ENCODE measurements around the gene WDR19. TPM values are rescaled to one million over a fixed set of nuclear protein-coding genes. Genes with fewer than 3 reads are reported as not detected.
"Not testable (repeated sequence)": the region's sequence is repeated elsewhere in the genome, so short reads cannot be mapped to it uniquely, and the experiment has no call there.

Gene WDR19
- total and polyA plus RNA-seq, 3 experiments from 2014 or later: 3.4 to 16.5 (median 15.7) TPM

GRCh38 chr4:39166177-39166576 is 16.2 kb upstream of the WDR19 start:
- H3K27me3 Mint-ChIP-seq: peaks cover 3 to 11% of the 10 kb centered on the region in 2 donors
- peaks cover 0 to 6% (median 0%) of the 10 kb centered on the region in 3 donors for H3K4me1 Mint-ChIP-seq
- no peaks in the 10 kb centered on the region for H3K4me1 ChIP-seq (ENCODE audit: insufficient read depth, low read length)
- H3K27ac Mint-ChIP-seq: no peak overlapping the region
- no peaks in the 10 kb centered on the region for H3K27me3 ChIP-seq (ENCODE audit: insufficient read depth, low read length, poor library complexity, severe bottlenecking)
- H3K36me3 Mint-ChIP-seq: no peaks in the 10 kb centered on the region
- no peaks in the 10 kb centered on the region for H3K9me3 ChIP-seq (ENCODE audit: low read length)
- H3K4me3 ChIP-seq (ENCODE audit: low read length): no peak overlapping the region
- no peak overlapping the region for H3K27ac ChIP-seq (ENCODE audit: low read depth, low read length)
- no peak for DNase-seq
- ChIA-PET POLR2A (no interaction called here), CTCF (no interaction called here)
- no peak overlapping the region for H3K4me3 Mint-ChIP-seq
- no peaks in the 10 kb centered on the region for H3K36me3 ChIP-seq (ENCODE audit: insufficient read depth, low read length)
- H3K9me3 Mint-ChIP-seq: peaks cover 0 to 6% (median 0%) of the 10 kb centered on the region in 5 donors

GRCh38 chr4:39166669-39167068 is 15.7 kb upstream of the WDR19 start:
- H3K36me3 Mint-ChIP-seq: no peaks in the 10 kb centered on the region
- H3K4me3 ChIP-seq (ENCODE audit: low read length): no peak overlapping the region

GRCh38 chr4:39169426-39169825 is 12.9 kb upstream of the WDR19 start:
- H3K4me1 ChIP-seq (ENCODE audit: insufficient read depth, low read length): no peaks in the 10 kb centered on the region
- peaks cover 0 to 6% (median 0%) of the 10 kb centered on the region in 3 donors for H3K4me1 Mint-ChIP-seq
- peaks cover 0 to 6% (median 0%) of the 10 kb centered on the region in 5 donors for H3K9me3 Mint-ChIP-seq
- H3K36me3 ChIP-seq (ENCODE audit: insufficient read depth, low read length): no peaks in the 10 kb centered on the region
- no peaks in the 10 kb centered on the region for H3K9me3 ChIP-seq (ENCODE audit: low read length)
- no peak overlapping the region for H3K27ac ChIP-seq (ENCODE audit: low read depth, low read length)
- POLR2A ChIA-PET: no interaction called here
- H3K4me3 ChIP-seq (ENCODE audit: low read length): no peak overlapping the region
- H3K27me3 Mint-ChIP-seq: peaks cover 3% of the 10 kb centered on the region in 2 donors
- H3K4me3 Mint-ChIP-seq: no peak overlapping the region
- H3K36me3 Mint-ChIP-seq: no peaks in the 10 kb centered on the region
- H3K27ac Mint-ChIP-seq: no peak overlapping the region
- no peak for DNase-seq
- H3K27me3 ChIP-seq (ENCODE audit: insufficient read depth, low read length, poor library complexity, severe bottlenecking): no peaks in the 10 kb centered on the region
- CTCF ChIA-PET: no interaction called here

More at GRCh38 chr4:39166669-39167068, 15.7 kb upstream of the WDR19 start:
- H3K9me3 ChIP-seq (ENCODE audit: low read length): no peaks in the 10 kb centered on the region
- H3K27ac ChIP-seq (ENCODE audit: low read depth, low read length): no peak overlapping the region
- H3K27me3 Mint-ChIP-seq: peaks cover 3 to 11% of the 10 kb centered on the region in 2 donors
- no peaks in the 10 kb centered on the region for H3K27me3 ChIP-seq (ENCODE audit: insufficient read depth, low read length, poor library complexity, severe bottlenecking)
- H3K36me3 ChIP-seq (ENCODE audit: insufficient read depth, low read length): no peaks in the 10 kb centered on the region
- H3K4me3 Mint-ChIP-seq: no peak overlapping the region
- no peak for DNase-seq
- peaks cover 0 to 6% (median 0%) of the 10 kb centered on the region in 5 donors for H3K9me3 Mint-ChIP-seq
- ChIA-PET POLR2A (no interaction called here), CTCF (no interaction called here)
- no peak overlapping the region for H3K27ac Mint-ChIP-seq
- H3K4me1 Mint-ChIP-seq: peaks cover 0 to 6% (median 0%) of the 10 kb centered on the region in 3 donors
- no peaks in the 10 kb centered on the region for H3K4me1 ChIP-seq (ENCODE audit: insufficient read depth, low read length)

- Mint-ChIP-seq H3K4me1 (peaks cover 0 to 6% (median 0%) of the 10 kb centered on the region in 3 donors), H3K27me3 (peaks cover 4 to 10% of the 10 kb centered on the region in 2 donors), H3K27ac (no peak overlapping the region), H3K36me3 (no peaks in the 10 kb centered on the region), H3K9me3 (peaks cover 0 to 6% (median 0%) of the 10 kb centered on the region in 5 donors), H3K4me3 (no peak overlapping the region)
- no peak overlapping the region for H3K27ac ChIP-seq (ENCODE audit: low read depth, low read length)
- no peak overlapping the region for H3K4me3 ChIP-seq (ENCODE audit: low read length)
- no peaks in the 10 kb centered on the region for H3K4me1 ChIP-seq (ENCODE audit: insufficient read depth, low read length)
- ChIA-PET POLR2A (no interaction called here), CTCF (no interaction called here)
- no peak for DNase-seq
- H3K36me3 ChIP-seq (ENCODE audit: insufficient read depth, low read length): no peaks in the 10 kb centered on the region
- no peaks in the 10 kb centered on the region for H3K27me3 ChIP-seq (ENCODE audit: insufficient read depth, low read length, poor library complexity, severe bottlenecking)
- no peaks in the 10 kb centered on the region for H3K9me3 ChIP-seq (ENCODE audit: low read length)
Measured at GRCh38 chr4:39170301-39170700, 12.0 kb upstream of the WDR19 start.

GRCh38 chr4:39178706-39179105 is 3.6 kb upstream of the WDR19 start:
- H3K36me3 Mint-ChIP-seq: no peaks in the 10 kb centered on the region
- peaks cover 9% of the 10 kb centered on the region in 3 donors for H3K4me1 Mint-ChIP-seq
- Histone ChIP-seq H3K36me3 (ENCODE audit: insufficient read depth, low read length) (no peaks in the 10 kb centered on the region), H3K9me3 (ENCODE audit: low read length) (no peaks in the 10 kb centered on the region), H3K4me1 (ENCODE audit: insufficient read depth, low read length) (no peaks in the 10 kb centered on the region), H3K4me3 (ENCODE audit: low read length) (no peak overlapping the region), H3K27me3 (ENCODE audit: insufficient read depth, low read length, poor library complexity, severe bottlenecking) (no peaks in the 10 kb centered on the region), H3K27ac (ENCODE audit: low read depth, low read length) (no peak overlapping the region)
- H3K4me3 Mint-ChIP-seq: no peak overlapping the region
- H3K9me3 Mint-ChIP-seq: no peaks in the 10 kb centered on the region
- H3K27ac Mint-ChIP-seq: no peak overlapping the region
- ChIA-PET POLR2A (no interaction called here), CTCF (interaction anchor here (1.3 kb wide), 1 partner anchor 108 kb away, joined by 3 read pairs; no protein-coding TSS in a partner anchor)
- DNase-seq: no peak
- peaks cover 5 to 27% of the 10 kb centered on the region in 2 donors for H3K27me3 Mint-ChIP-seq

- no peak for DNase-seq
- Histone ChIP-seq H3K27me3 (ENCODE audit: insufficient read depth, low read length, poor library complexity, severe bottlenecking) (no peaks in the 10 kb centered on the region), H3K4me3 (ENCODE audit: low read length) (no peak overlapping the region), H3K36me3 (ENCODE audit: insufficient read depth, low read length) (no peaks in the 10 kb centered on the region), H3K9me3 (ENCODE audit: low read length) (no peaks in the 10 kb centered on the region), H3K4me1 (ENCODE audit: insufficient read depth, low read length) (no peaks in the 10 kb centered on the region), H3K27ac (ENCODE audit: low read depth, low read length) (no peak overlapping the region)
- H3K4me3 Mint-ChIP-seq: no peak overlapping the region
- peaks cover 5 to 26% of the 10 kb centered on the region in 2 donors for H3K27me3 Mint-ChIP-seq
- H3K9me3 Mint-ChIP-seq: no peaks in the 10 kb centered on the region
- H3K36me3 Mint-ChIP-seq: no peaks in the 10 kb centered on the region
- H3K27ac Mint-ChIP-seq: peak overlapping the region in 2 of 8 donors; percentile 32 to 51
- CTCF ChIA-PET: interaction anchor here (1.3 kb wide), 1 partner anchor 109 kb away, joined by 3 read pairs; no protein-coding TSS in a partner anchor
- POLR2A ChIA-PET: no interaction called here
- H3K4me1 Mint-ChIP-seq: peaks cover 9 to 11% (median 9%) of the 10 kb centered on the region in 3 donors
Measured at GRCh38 chr4:39179681-39180080, 2.6 kb upstream of the WDR19 start.

GRCh38 chr4:39180629-39181028 is 1.7 kb upstream of the WDR19 start:
- H3K9me3 ChIP-seq (ENCODE audit: low read length); H3K36me3 ChIP-seq (ENCODE audit: insufficient read depth, low read length); H3K9me3 Mint-ChIP-seq; DNase-seq; H3K4me3 Mint-ChIP-seq; H3K4me3 ChIP-seq (ENCODE audit: low read length); H3K27me3 ChIP-seq (ENCODE audit: insufficient read depth, low read length, poor library complexity, severe bottlenecking); H3K27ac ChIP-seq (ENCODE audit: low read depth, low read length); H3K36me3 Mint-ChIP-seq; H3K27ac Mint-ChIP-seq; CTCF ChIA-PET; H3K4me1 ChIP-seq (ENCODE audit: insufficient read depth, low read length); POLR2A ChIA-PET: not testable (repeated sequence)
- Mint-ChIP-seq H3K27me3 (peaks cover 3 to 21% of the 10 kb centered on the region in 2 donors), H3K4me1 (peaks cover 9 to 11% (median 9%) of the 10 kb centered on the region in 3 donors)

- H3K27ac Mint-ChIP-seq: peak overlapping the region in 1 of 8 donors; percentile 43
- H3K4me1 Mint-ChIP-seq: peaks cover 9 to 11% (median 9%) of the 10 kb centered on the region in 3 donors
- Histone ChIP-seq H3K9me3 (ENCODE audit: low read length) (no peaks in the 10 kb centered on the region), H3K4me1 (ENCODE audit: insufficient read depth, low read length) (no peaks in the 10 kb centered on the region), H3K27me3 (ENCODE audit: insufficient read depth, low read length, poor library complexity, severe bottlenecking) (no peaks in the 10 kb centered on the region), H3K4me3 (ENCODE audit: low read length) (peak overlapping the region; percentile 100), H3K36me3 (ENCODE audit: insufficient read depth, low read length) (no peaks in the 10 kb centered on the region), H3K27ac (ENCODE audit: low read depth, low read length) (peak overlapping the region; percentile 40)
- H3K9me3 Mint-ChIP-seq: no peaks in the 10 kb centered on the region
- ChIA-PET CTCF (interaction anchor here (0.8 to 1.4 kb wide), 7 partner anchors 9 to 321 kb away, joined by 3 to 5 read pairs (median 3); no protein-coding TSS in a partner anchor), POLR2A (interaction anchor here (0.6 to 1.2 kb wide), 5 partner anchors 137 to 1355 kb away, joined by 3 to 7 read pairs (median 4); partner anchors contain the start of genes PGM2 and RFC1)
- H3K4me3 Mint-ChIP-seq: peak overlapping the region in 1 of 7 donors; percentile 52
- peaks cover 0 to 5% (median 1%) of the 10 kb centered on the region in 3 donors for H3K36me3 Mint-ChIP-seq
- peaks cover 5 to 21% of the 10 kb centered on the region in 2 donors for H3K27me3 Mint-ChIP-seq
- no peak for DNase-seq
Measured at GRCh38 chr4:39181520-39181904, 817 bp upstream of the WDR19 start.

All from CD8-positive, alpha-beta memory T cell (primary cell).